PC-3 (cell line): ENCODE data around the gene ARRDC3. TPM values are rescaled to one million over a fixed set of nuclear protein-coding genes. Genes with fewer than 3 reads are reported as not detected.

Experiments
- ATAC-seq: fragments of 200-7000 bp; cut with Tn5 transposase; 2 replicates; pipeline ENCODE4 v1.9.1; 2020; ENCODE audit warnings: mild to moderate bottlenecking, moderate library complexity
- BruUV-seq: library from RNA; stranded (reverse); fragments of 400-500 nt; replicated peaks from 2 replicates; lab custom pipeline; 2021; lab: Mats Ljungman, UMichigan
- CTCF ChIA-PET: fragments of 300-600 bp; sonication (Branson Sonifier 250); formaldehyde crosslinking; loops from one replicate; lab custom pipeline; 2022; ENCODE audit warnings: antibody characterized with exemption; lab: Charles Lee
- POLR2A ChIA-PET: fragments of 300-600 bp; sonication (Branson Sonifier 250); formaldehyde crosslinking; loops from one replicate; lab custom pipeline; 2022; ENCODE audit warnings: antibody characterized with exemption; ENCODE audit not compliant: unreplicated experiment; lab: Charles Lee
- DNase-seq: peaks from one replicate; pipeline ENCODE4 v3.0.0-alpha.2; 2015
- H2AFZ ChIP-seq: fragments of 300-600 bp; sonication (generic); 2 replicates; pipeline ENCODE4 v1.6.0; 2016; ENCODE audit warnings: antibody characterized with exemption, low read length
- H3F3A ChIP-seq: fragments of 300-600 bp; sonication (generic); one replicate; pipeline ENCODE4 v1.6.0; 2017; ENCODE audit warnings: antibody characterized with exemption, low read length, control low read depth, mild to moderate bottlenecking; ENCODE audit not compliant: unreplicated experiment
- H3K27ac ChIP-seq: fragments of 300-600 bp; sonication (generic); 2 replicates; pipeline ENCODE4 v1.5.1; 2016; ENCODE audit warnings: mild to moderate bottlenecking, low read length
- H3K27me3 ChIP-seq: fragments of 300-600 bp; sonication (generic); 2 replicates; pipeline ENCODE4 v1.6.1; 2016; ENCODE audit warnings: low read length, mixed read lengths
- H3K36me3 ChIP-seq: fragments of 300-600 bp; sonication (generic); 2 replicates; pipeline ENCODE4 v1.6.1; 2016; ENCODE audit warnings: low read depth, mixed run types, low read length, mixed read lengths
- H3K4me1 ChIP-seq: fragments of 300-600 bp; sonication (generic); 2 replicates; pipeline ENCODE4 v1.5.1; 2016; ENCODE audit warnings: low read length; ENCODE audit not compliant: insufficient read depth
- H3K4me2 ChIP-seq: fragments of 300-600 bp; sonication (generic); 2 replicates; pipeline ENCODE4 v1.6.0; 2016; ENCODE audit warnings: low read length
- H3K4me3 ChIP-seq: fragments of 300-600 bp; sonication (generic); 2 replicates; pipeline ENCODE4 v1.5.1; 2016; ENCODE audit warnings: mild to moderate bottlenecking, low read length, mixed read lengths
- H3K79me2 ChIP-seq: fragments of 300-600 bp; sonication (generic); 2 replicates; pipeline ENCODE4 v1.6.1; 2017; ENCODE audit warnings: low read length, mixed read lengths
- H3K9ac ChIP-seq: fragments of 300-600 bp; sonication (generic); 2 replicates; pipeline ENCODE4 v1.6.0; 2016; ENCODE audit warnings: mild to moderate bottlenecking, low read length
- H3K9me2 ChIP-seq: fragments of 300-600 bp; sonication (generic); replicated peaks from 2 replicates; pipeline ENCODE4 v1.6.1; 2016; ENCODE audit warnings: mixed run types, low read length, mixed read lengths
- H3K9me3 ChIP-seq: fragments of 300-600 bp; sonication (generic); 2 replicates; pipeline ENCODE4 v1.6.1; 2016; ENCODE audit warnings: low read length, mixed read lengths
- H4K20me1 ChIP-seq: fragments of 300-600 bp; sonication (generic); 2 replicates; pipeline ENCODE4 v1.6.1; 2016; ENCODE audit warnings: low read length, mixed read lengths
- EZH2 ChIP-seq: fragments of 300-600 bp; sonication (generic); IDR thresholded peaks from one replicate; pipeline ENCODE4 v1.6.1; 2017; ENCODE audit warnings: antibody characterized with exemption, mild to moderate bottlenecking, low read length; ENCODE audit not compliant: unreplicated experiment
- EZH2phosphoT487 ChIP-seq: fragments of 300-600 bp; sonication (generic); IDR thresholded peaks from 2 replicates; pipeline ENCODE4 v1.6.1; 2018; ENCODE audit warnings: mild to moderate bottlenecking, antibody characterized with exemption, low read length, borderline replicate concordance
- intact Hi-C: fragments of 100-400 bp; cut with micrococcal nuclease; formaldehyde crosslinking; loops from 2 replicates; pipeline ENCODE4 v1.9.0; 2023
- total RNA-seq: library from RNA; depleted of rRNA; stranded (reverse); fragments of >200 nt; gene quantifications from 2 replicates; pipeline ENCODE4 v1.2.3, GENCODE V29; 2014
- TF ChIP-seq, protein P1 (sequence below): fragments of 300-600 bp; sonication (generic); conservative IDR thresholded peaks from 2 replicates; pipeline ENCODE4 v1.5.1; 2017; ENCODE audit warnings: antibody characterized with exemption, low read depth, mild to moderate bottlenecking, low read length

The ARRDC3 gene
- total RNA-seq, 1 experiment from 2014 or later = 39.5 TPM

GRCh38 chr5:91319667-91320066 is 63.5 kb downstream of the ARRDC3 start:
- Histone ChIP-seq H3K27me3 (no peaks in the 10 kb centered on the region), H3K79me2 (no peaks in the 10 kb centered on the region), H3F3A (no peaks in the 10 kb centered on the region), H3K9me3 (no peaks in the 10 kb centered on the region), H3K4me3 (no peak overlapping the region), H3K4me1 (peaks cover 5% of the 10 kb centered on the region), H3K27ac (no peak overlapping the region), H3K9me2 (no peaks in the 10 kb centered on the region), H3K36me3 (no peaks in the 10 kb centered on the region), H3K9ac (no peak overlapping the region), H3K4me2 (no peak overlapping the region), H2AFZ (no peak overlapping the region), H4K20me1 (no peaks in the 10 kb centered on the region)
- intact Hi-C loops = loop anchor here (10.0 kb wide), 1 partner anchor 215 kb away; no protein-coding TSS in a partner anchor
- BruUV-seq = no TSS peak
- TF ChIP-seq, protein P1, sequence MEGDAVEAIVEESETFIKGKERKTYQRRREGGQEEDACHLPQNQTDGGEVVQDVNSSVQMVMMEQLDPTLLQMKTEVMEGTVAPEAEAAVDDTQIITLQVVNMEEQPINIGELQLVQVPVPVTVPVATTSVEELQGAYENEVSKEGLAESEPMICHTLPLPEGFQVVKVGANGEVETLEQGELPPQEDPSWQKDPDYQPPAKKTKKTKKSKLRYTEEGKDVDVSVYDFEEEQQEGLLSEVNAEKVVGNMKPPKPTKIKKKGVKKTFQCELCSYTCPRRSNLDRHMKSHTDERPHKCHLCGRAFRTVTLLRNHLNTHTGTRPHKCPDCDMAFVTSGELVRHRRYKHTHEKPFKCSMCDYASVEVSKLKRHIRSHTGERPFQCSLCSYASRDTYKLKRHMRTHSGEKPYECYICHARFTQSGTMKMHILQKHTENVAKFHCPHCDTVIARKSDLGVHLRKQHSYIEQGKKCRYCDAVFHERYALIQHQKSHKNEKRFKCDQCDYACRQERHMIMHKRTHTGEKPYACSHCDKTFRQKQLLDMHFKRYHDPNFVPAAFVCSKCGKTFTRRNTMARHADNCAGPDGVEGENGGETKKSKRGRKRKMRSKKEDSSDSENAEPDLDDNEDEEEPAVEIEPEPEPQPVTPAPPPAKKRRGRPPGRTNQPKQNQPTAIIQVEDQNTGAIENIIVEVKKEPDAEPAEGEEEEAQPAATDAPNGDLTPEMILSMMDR = no peak
- TF ChIP-seq EZH2phosphoT487 (no peak), EZH2 (no peak)
- ATAC-seq (no peak), DNase-seq (no peak)
- POLR2A ChIA-PET = no interaction called here
- CTCF ChIA-PET = no interaction called here

DNA sequence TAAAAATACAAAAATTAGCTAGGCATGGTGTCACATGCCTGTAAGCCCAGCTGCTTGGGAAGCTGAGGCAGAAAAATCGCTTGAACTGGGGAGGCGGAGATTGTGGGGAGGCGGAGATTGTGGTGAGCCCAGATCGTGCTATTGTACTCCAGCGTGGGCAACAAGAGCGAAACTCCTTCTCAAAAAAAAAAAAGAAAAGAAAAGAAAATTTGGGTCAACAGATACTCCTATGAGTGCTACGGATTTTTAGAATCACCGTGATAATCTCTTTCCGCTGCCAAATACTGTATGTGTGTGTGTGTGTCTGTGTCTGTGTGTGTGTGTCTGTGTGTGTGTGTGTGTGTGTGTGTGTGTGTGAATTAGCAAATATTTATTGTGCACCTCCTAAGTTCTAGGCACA is 64.4 kb downstream of the ARRDC3 start:
- intact Hi-C loops = loop anchor here (10.0 kb wide), 1 partner anchor 214 kb away; no protein-coding TSS in a partner anchor

More for the DNA sequence above, 64.4 kb downstream of the ARRDC3 start:
- POLR2A ChIA-PET = no interaction called here
- Histone ChIP-seq H3K9me2 (no peaks in the 10 kb centered on the region), H3K79me2 (no peaks in the 10 kb centered on the region), H3K27me3 (no peaks in the 10 kb centered on the region), H4K20me1 (no peaks in the 10 kb centered on the region), H3K4me3 (no peak overlapping the region), H3F3A (no peaks in the 10 kb centered on the region), H3K9ac (no peak overlapping the region), H3K36me3 (no peaks in the 10 kb centered on the region), H3K4me2 (no peak overlapping the region), H3K9me3 (no peaks in the 10 kb centered on the region), H3K4me1 (peaks cover 13% of the 10 kb centered on the region), H3K27ac (no peak overlapping the region), H2AFZ (no peak overlapping the region)
- CTCF ChIA-PET = no interaction called here
- ATAC-seq (no peak), DNase-seq (no peak)
- BruUV-seq = no TSS peak
- TF ChIP-seq, protein P1 = no peak
- TF ChIP-seq EZH2 (no peak), EZH2phosphoT487 (no peak)
